Measurements from ENCODE around the gene KRT39. TPM values are rescaled to one million over a fixed set of nuclear protein-coding genes. Genes with fewer than 3 reads are reported as not detected.

KRT39 gene
- total and polyA plus RNA-seq, 2 experiments from 2014 or later = not detected

DNA sequence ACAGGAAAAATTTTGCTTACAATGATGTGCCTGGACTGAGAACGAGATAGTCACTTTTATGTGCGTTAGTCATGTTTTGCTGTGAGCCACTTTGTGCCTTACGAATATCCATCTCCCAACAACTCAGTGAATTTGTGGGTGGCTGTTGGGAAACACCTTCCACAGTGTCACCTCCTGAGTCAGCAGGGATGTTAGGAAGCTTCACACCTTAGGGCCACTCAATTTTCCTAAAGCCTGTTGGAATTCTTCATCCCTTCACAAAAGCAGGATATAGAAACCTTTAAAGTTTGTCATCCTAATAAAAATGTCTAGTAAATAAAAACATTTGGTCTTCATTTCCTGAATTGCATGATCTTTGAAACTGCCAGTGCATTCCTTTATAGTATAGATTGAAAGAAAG lies 46.4 kb upstream of the KRT39 start:
- H3K4me1 ChIP-seq (ENCODE audit: insufficient read depth) = peaks cover 14% of the 10 kb centered on the region
- H3K9me2 ChIP-seq (ENCODE audit: insufficient read depth) = no peaks in the 10 kb centered on the region; the same call in 1 of the 2 replicates
- no peak overlapping the region; the same call in 1 of the 2 replicates for H2AFZ ChIP-seq
- Mint-ChIP-seq H3K36me3 (ENCODE audit: low read depth) (no peaks in the 10 kb centered on the region), H3K4me3 (no peak overlapping the region), H3K4me1 (peaks cover 10% of the 10 kb centered on the region; the same call in 2 of the 3 replicates), H3K27me3 (ENCODE audit: insufficient read depth, low read depth, poor library complexity) (peaks cover 1% of the 10 kb centered on the region), H3K9me3 (no peaks in the 10 kb centered on the region), H3K27ac (no peak overlapping the region)
- H3K4me3 ChIP-seq = no peak overlapping the region
- no peak for ATAC-seq
- H3K27me3 ChIP-seq (ENCODE audit: insufficient read depth) = no peaks in the 10 kb centered on the region
- H3K79me2 ChIP-seq (replicated peaks; ENCODE audit: insufficient read depth) = no peaks in the 10 kb centered on the region
- no peak overlapping the region for H3K4me2 ChIP-seq
- TF ChIP-seq POLR2AphosphoS5 (IDR thresholded peaks at IDR 0.05; ENCODE audit: low read depth) (no peak), ETS1 (IDR thresholded peaks at IDR 0.05) (no peak), CTCF (conservative IDR thresholded peaks at IDR 0.05; ENCODE audit: low read depth in 2 of 2) (no peak), REST (IDR thresholded peaks at IDR 0.05; ENCODE audit: unreplicated experiment) (no peak), EZH2phosphoT487 (IDR thresholded peaks at IDR 0.05; ENCODE audit: unreplicated experiment) (no peak), NANOG (IDR thresholded peaks at IDR 0.05; ENCODE audit: borderline replicate concordance) (no peak), EZH2 (IDR thresholded peaks at IDR 0.05; ENCODE audit: low read depth, unreplicated experiment) (no peak), CREB1 (CRISPR knock-in tag; IDR thresholded peaks at IDR 0.05; ENCODE audit: low read depth) (no peak), ZNF114 (CRISPR knock-in tag; IDR thresholded peaks at IDR 0.05) (no peak), ZNF331 (CRISPR knock-in tag; IDR thresholded peaks at IDR 0.05; ENCODE audit: low read depth) (no peak), STAT1 (IDR thresholded peaks at IDR 0.05; ENCODE audit: unreplicated experiment) (no peak), JUNB (IDR thresholded peaks at IDR 0.05; ENCODE audit: unreplicated experiment) (no peak)
- TF ChIP-seq, protein P1, sequence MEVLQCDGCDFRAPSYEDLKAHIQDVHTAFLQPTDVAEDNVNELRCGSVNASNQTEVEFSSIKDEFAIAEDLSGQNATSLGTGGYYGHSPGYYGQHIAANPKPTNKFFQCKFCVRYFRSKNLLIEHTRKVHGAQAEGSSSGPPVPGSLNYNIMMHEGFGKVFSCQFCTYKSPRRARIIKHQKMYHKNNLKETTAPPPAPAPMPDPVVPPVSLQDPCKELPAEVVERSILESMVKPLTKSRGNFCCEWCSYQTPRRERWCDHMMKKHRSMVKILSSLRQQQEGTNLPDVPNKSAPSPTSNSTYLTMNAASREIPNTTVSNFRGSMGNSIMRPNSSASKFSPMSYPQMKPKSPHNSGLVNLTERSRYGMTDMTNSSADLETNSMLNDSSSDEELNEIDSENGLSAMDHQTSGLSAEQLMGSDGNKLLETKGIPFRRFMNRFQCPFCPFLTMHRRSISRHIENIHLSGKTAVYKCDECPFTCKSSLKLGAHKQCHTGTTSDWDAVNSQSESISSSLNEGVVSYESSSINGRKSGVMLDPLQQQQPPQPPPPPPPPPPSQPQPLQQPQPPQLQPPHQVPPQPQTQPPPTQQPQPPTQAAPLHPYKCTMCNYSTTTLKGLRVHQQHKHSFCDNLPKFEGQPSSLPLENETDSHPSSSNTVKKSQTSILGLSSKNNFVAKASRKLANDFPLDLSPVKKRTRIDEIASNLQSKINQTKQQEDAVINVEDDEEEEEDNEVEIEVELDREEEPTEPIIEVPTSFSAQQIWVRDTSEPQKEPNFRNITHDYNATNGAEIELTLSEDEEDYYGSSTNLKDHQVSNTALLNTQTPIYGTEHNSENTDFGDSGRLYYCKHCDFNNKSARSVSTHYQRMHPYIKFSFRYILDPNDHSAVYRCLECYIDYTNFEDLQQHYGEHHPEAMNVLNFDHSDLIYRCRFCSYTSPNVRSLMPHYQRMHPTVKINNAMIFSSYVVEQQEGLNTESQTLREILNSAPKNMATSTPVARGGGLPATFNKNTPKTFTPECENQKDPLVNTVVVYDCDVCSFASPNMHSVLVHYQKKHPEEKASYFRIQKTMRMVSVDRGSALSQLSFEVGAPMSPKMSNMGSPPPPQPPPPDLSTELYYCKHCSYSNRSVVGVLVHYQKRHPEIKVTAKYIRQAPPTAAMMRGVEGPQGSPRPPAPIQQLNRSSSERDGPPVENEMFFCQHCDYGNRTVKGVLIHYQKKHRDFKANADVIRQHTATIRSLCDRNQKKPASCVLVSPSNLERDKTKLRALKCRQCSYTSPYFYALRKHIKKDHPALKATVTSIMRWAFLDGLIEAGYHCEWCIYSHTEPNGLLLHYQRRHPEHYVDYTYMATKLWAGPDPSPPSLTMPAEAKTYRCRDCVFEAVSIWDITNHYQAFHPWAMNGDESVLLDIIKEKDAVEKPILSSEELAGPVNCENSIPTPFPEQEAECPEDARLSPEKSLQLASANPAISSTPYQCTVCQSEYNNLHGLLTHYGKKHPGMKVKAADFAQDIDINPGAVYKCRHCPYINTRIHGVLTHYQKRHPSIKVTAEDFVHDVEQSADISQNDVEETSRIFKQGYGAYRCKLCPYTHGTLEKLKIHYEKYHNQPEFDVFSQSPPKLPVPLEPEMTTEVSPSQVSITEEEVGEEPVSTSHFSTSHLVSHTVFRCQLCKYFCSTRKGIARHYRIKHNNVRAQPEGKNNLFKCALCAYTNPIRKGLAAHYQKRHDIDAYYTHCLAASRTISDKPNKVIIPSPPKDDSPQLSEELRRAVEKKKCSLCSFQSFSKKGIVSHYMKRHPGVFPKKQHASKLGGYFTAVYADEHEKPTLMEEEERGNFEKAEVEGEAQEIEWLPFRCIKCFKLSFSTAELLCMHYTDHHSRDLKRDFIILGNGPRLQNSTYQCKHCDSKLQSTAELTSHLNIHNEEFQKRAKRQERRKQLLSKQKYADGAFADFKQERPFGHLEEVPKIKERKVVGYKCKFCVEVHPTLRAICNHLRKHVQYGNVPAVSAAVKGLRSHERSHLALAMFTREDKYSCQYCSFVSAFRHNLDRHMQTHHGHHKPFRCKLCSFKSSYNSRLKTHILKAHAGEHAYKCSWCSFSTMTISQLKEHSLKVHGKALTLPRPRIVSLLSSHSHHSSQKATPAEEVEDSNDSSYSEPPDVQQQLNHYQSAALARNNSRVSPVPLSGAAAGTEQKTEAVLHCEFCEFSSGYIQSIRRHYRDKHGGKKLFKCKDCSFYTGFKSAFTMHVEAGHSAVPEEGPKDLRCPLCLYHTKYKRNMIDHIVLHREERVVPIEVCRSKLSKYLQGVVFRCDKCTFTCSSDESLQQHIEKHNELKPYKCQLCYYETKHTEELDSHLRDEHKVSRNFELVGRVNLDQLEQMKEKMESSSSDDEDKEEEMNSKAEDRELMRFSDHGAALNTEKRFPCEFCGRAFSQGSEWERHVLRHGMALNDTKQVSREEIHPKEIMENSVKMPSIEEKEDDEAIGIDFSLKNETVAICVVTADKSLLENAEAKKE (CRISPR knock-in tag; IDR thresholded peaks at IDR 0.05) = no peak
- no peaks in the 10 kb centered on the region for H3F3A ChIP-seq (replicated peaks; ENCODE audit: low read depth)
- H4K20me1 ChIP-seq (replicated peaks; ENCODE audit: insufficient read depth) = no peaks in the 10 kb centered on the region
- H3K27ac ChIP-seq (ENCODE audit: low read depth) = no peak overlapping the region
- no peak for DNase-seq (ENCODE audit: low spot score)
- no peaks in the 10 kb centered on the region for H3K36me3 ChIP-seq (ENCODE audit: insufficient read depth)

All from GM23338 (cell line).